Ascending aorta (tissue), 2 donors: Measurements from ENCODE around the gene CREB3. TPM values are rescaled to one million over a fixed set of nuclear protein-coding genes. Genes with fewer than 3 reads are reported as not detected.

Experiments
- DNase-seq, 2 donors: peaks; one replicate each; pipeline ENCODE4 v3.0.0-alpha.2; 2019; ENCODE audit warnings: low spot score in 2 of 2
- H3K27ac ChIP-seq, 2 donors: fragments of 200-600 bp; sonication (generic); one replicate each; pipeline ENCODE4 v1.5.1; 2016 to 2017; ENCODE audit warnings: mild to moderate bottlenecking in 1 of 2
- H3K27me3 ChIP-seq: fragments of 200-600 bp; sonication (generic); one replicate; pipeline ENCODE4 v1.5.1; 2017
- H3K36me3 ChIP-seq, 2 donors: fragments of 200-600 bp; sonication (generic); one replicate each; pipeline ENCODE4 v1.5.1; 2016
- H3K4me1 ChIP-seq, 2 donors: fragments of 200-600 bp; sonication (generic); one replicate each; pipeline ENCODE4 v1.5.1; 2016 to 2017; ENCODE audit warnings: mild to moderate bottlenecking in 1 of 2
- H3K4me3 ChIP-seq, 2 donors: fragments of 200-600 bp; sonication (generic); one replicate each; pipeline ENCODE4 v1.5.1; 2016 to 2017; ENCODE audit warnings: mild to moderate bottlenecking in 1 of 2
- H3K9me3 ChIP-seq, 2 donors: fragments of 200-600 bp; sonication (generic); one replicate each; pipeline ENCODE4 v1.5.1; 2016
- intact Hi-C: fragments of 100-400 bp; cut with DNase I; formaldehyde crosslinking; loops from one replicate; pipeline ENCODE4 v1.15.1; 2023
- total RNA-seq: library from RNA; depleted of rRNA; stranded (reverse); fragments of >200 nt; gene quantifications from one replicate; pipeline ENCODE4 v1.1.0, GENCODE V29; 2016
- TF ChIP-seq, protein P1 (sequence below), 3 experiments: fragments of 200-600 bp in 2 of 3; fragments of 450-650 bp in 1 of 3; sonication (generic) in 2 of 3; IDR thresholded peaks; one replicate each; pipeline ENCODE4 v1.5.1; 2016 to 2019; ENCODE audit warnings: antibody characterized with exemption in 3 of 3, mild to moderate bottlenecking in 1 of 3, moderate library complexity in 1 of 3

The CREB3 gene, protein sequence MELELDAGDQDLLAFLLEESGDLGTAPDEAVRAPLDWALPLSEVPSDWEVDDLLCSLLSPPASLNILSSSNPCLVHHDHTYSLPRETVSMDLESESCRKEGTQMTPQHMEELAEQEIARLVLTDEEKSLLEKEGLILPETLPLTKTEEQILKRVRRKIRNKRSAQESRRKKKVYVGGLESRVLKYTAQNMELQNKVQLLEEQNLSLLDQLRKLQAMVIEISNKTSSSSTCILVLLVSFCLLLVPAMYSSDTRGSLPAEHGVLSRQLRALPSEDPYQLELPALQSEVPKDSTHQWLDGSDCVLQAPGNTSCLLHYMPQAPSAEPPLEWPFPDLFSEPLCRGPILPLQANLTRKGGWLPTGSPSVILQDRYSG
- total RNA-seq = 48.3 TPM

DNA sequence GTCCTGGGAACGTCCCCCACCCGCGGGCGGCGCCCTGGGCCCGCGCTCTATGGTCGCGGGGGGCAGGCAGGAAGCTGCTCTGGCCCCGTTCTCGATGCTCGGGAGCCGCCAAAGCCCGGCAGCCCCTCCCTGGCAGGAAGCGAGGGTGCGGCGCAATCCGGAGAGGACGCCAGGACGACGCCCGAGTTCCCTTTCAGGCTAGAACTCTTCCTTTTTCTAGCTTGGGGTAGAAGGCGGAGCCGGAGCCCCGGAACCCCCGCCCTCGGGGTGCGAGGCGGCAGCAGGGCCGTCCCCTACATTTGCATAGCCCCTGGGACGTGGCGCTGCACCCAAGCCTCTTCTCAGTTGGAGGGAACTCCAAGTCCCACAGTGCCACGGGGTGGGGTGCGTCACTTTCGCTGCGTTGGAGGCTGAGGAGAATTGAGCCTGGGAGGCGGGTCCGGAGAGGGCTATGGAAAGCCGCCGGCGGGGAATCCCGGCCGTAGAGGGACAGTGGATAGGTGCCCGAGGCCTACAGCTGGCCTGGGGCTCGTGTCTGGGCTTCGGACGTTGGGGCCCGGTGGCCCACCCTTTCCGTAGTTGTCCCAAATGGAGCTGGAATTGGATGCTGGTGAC is at the start of gene CREB3, which contains the start of gene TLN1:
TSS of gene CREB3 (plus strand) at position 482 of the 615 bp plus-strand sequence. CDS start at position 589, 107 bp downstream.
TSS of gene TLN1 (minus strand) at position 11 of the 615 bp plus-strand sequence. CDS start 6,501 bp downstream, outside the sequence.
- intact Hi-C loops = loop anchor here (1.0 to 10.0 kb wide), 6 partner anchors 17 to 617 kb away; partner anchors contain the start of genes ATOSB, GBA2, HINT2 and NPR2

GRCh38 chr9:35683323-35683722 is 49.1 kb upstream of the CREB3 start:
- peaks cover 63 to 64% of the 10 kb centered on the region in 2 donors for H3K36me3 ChIP-seq
- H3K9me3 ChIP-seq = no peaks in the 10 kb centered on the region
- no peak for DNase-seq
- peak overlapping the region; percentile 83 to 93 for H3K4me3 ChIP-seq
- peaks cover 14 to 45% of the 10 kb centered on the region in 2 donors for H3K4me1 ChIP-seq
- H3K27me3 ChIP-seq = no peaks in the 10 kb centered on the region
- intact Hi-C loops = loop anchor here (2.0 kb wide), 1 partner anchor 19 kb away; no protein-coding TSS in a partner anchor
- peak overlapping the region; percentile 93 to 97 for H3K27ac ChIP-seq
- TF ChIP-seq, protein P1, sequence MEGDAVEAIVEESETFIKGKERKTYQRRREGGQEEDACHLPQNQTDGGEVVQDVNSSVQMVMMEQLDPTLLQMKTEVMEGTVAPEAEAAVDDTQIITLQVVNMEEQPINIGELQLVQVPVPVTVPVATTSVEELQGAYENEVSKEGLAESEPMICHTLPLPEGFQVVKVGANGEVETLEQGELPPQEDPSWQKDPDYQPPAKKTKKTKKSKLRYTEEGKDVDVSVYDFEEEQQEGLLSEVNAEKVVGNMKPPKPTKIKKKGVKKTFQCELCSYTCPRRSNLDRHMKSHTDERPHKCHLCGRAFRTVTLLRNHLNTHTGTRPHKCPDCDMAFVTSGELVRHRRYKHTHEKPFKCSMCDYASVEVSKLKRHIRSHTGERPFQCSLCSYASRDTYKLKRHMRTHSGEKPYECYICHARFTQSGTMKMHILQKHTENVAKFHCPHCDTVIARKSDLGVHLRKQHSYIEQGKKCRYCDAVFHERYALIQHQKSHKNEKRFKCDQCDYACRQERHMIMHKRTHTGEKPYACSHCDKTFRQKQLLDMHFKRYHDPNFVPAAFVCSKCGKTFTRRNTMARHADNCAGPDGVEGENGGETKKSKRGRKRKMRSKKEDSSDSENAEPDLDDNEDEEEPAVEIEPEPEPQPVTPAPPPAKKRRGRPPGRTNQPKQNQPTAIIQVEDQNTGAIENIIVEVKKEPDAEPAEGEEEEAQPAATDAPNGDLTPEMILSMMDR (IDR thresholded peaks at IDR 0.05) = no peak

More for the DNA sequence above, at the start of gene CREB3, which contains the start of gene TLN1:
- H3K36me3 ChIP-seq = peaks cover 24 to 31% of the 10 kb centered on the region in 2 donors
- H3K4me1 ChIP-seq = peaks cover 18 to 27% of the 10 kb centered on the region in 2 donors
- H3K9me3 ChIP-seq = no peaks in the 10 kb centered on the region
- H3K27me3 ChIP-seq = no peaks in the 10 kb centered on the region
- peak within 1 kb of the TSS; percentile 74 to 81 for H3K4me3 ChIP-seq
- peak within 1 kb of the TSS; percentile 98 to 99 for H3K27ac ChIP-seq
- DNase-seq = peak; percentile 98 to 100
- TF ChIP-seq, protein P1 (IDR thresholded peaks at IDR 0.05) = no peak

DNA sequence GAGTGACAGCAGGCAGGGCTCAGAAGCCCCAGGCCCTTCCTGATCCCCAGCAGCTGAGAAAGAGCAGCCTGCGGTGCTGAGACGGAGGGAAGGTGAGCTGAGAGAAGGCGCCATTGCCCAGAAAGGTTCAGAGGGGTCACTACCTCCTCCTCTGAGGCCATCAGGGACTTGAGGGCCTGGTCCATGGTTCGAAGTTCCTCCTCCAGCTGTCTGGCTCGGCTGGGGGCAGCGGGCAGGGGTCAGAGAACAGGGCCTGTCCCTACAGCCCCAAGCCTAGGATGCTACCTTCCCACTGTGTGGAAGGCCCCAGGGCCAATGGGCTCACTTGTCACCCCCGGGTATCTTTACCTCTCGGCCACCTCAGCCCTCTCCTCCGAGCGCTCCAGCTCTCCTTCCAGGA is 47.5 kb upstream of the CREB3 start:
- no peak for DNase-seq
- no peaks in the 10 kb centered on the region for H3K27me3 ChIP-seq
- H3K27ac ChIP-seq = peak overlapping the region; percentile 93 to 97
- H3K9me3 ChIP-seq = no peaks in the 10 kb centered on the region
- intact Hi-C loops = no loop called here
- peak overlapping the region; percentile 83 to 93 for H3K4me3 ChIP-seq
- H3K4me1 ChIP-seq = peaks cover 14 to 43% of the 10 kb centered on the region in 2 donors
- H3K36me3 ChIP-seq = peaks cover 64 to 76% of the 10 kb centered on the region in 2 donors
- TF ChIP-seq, protein P1 (IDR thresholded peaks at IDR 0.05) = no peak

DNA sequence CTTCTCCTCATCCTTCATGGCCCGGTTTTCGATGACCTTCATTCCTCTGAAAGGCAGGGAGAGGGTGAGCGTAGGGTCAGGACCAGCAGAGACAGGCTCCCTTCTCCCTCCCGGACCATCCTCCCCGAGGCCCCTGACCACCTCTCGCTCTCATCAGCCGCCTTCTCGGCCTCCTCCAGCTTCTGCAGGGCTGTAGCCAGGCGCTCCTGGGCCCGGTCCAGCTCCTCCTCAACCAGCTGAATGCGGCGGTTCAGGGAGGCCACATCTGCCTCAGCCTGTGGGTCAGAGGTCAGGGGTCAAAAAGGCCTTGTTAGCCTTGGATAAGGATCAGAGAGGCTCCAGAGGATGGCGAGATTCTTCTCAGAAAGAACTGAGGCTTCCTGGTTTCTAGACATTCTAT is 47.0 kb upstream of the CREB3 start:
- Histone ChIP-seq H3K27me3 (no peaks in the 10 kb centered on the region), H3K36me3 (peaks cover 64 to 76% of the 10 kb centered on the region in 2 donors), H3K9me3 (no peaks in the 10 kb centered on the region), H3K4me3 (peak overlapping the region; percentile 83 to 93), H3K4me1 (peaks cover 14 to 43% of the 10 kb centered on the region in 2 donors), H3K27ac (peak overlapping the region; percentile 93 to 97)
- DNase-seq = no peak
- intact Hi-C loops = no loop called here
- TF ChIP-seq, protein P1 (IDR thresholded peaks at IDR 0.05) = no peak

DNA sequence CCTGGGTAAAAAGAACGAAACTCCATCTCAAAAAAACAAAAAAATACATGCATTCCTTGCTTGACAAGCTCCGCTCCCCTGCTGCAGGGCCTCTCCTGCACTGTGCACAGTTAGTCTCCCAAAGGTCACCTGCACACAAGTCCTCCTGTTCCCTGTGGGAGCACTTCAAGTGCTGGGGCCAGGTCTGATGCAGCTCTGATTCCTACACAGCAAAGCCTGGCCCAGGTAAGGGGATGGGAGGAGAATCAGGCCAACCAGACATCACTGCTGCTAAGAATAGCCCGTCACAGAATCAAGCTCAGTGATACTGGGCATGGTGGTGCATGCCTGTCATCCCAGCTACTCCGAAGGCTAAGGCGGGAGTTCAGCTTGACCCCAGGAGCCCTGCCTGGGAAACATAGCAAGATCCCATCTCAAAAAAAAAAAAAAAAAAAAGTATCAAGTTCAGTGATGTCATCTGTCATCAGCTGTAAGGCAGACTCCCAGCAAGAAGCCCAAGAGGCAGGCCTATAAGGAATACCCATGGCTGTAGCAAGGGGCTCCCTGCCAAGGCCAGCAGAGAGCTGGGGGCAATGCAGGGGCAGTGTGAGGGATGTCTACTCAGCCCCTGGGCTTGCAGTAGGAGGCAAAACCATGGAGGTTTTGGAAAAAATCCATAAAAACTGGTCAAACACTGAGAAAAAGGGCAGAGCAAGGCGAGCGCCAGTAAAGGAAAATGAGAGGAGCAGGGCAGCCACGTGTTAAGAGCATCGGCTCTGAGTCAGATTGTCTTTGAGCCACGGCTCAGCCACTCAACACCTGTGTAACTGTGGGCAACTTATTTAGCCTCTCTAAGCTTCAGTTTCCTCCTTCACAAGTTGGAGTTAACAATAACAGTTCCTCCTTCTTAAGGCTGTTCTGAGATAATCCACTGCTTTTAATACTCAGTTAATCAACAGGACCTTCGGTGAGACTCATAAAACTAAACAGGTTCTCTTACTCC is 46.0 kb upstream of the CREB3 start:
- peaks cover 64 to 76% of the 10 kb centered on the region in 2 donors for H3K36me3 ChIP-seq
- H3K4me1 ChIP-seq = peaks cover 14 to 39% of the 10 kb centered on the region in 2 donors
- no peaks in the 10 kb centered on the region for H3K9me3 ChIP-seq
- peak overlapping the region; percentile 83 to 93 for H3K4me3 ChIP-seq
- H3K27ac ChIP-seq = peak overlapping the region; percentile 93 to 97
- no peak for DNase-seq
- no peaks in the 10 kb centered on the region for H3K27me3 ChIP-seq
- TF ChIP-seq, protein P1 (IDR thresholded peaks at IDR 0.05) = no peak
- intact Hi-C loops = no loop called here
